BLaER1 treated with 17β-estradiol and CSF1 and Interleukin-3, amounts not matched to agents 10 nM and 100 nM (cell line): ENCODE data around the gene TMEM164.

Source experiments
- H3K27ac ChIP-seq, 11 experiments: shearing (Covaris generic); formaldehyde crosslinking; 2 replicates each; pipeline ENCODE4 v1.8.1; 2022
- H3K27me3 ChIP-seq, 11 experiments: shearing (Covaris generic); formaldehyde crosslinking; 2 replicates each; pipeline ENCODE4 v1.8.1; 2022
- H3K36me3 ChIP-seq, 11 experiments: shearing (Covaris generic); formaldehyde crosslinking; 2 replicates each; pipeline ENCODE4 v1.8.1; 2022
- H3K4me1 ChIP-seq, 10 experiments: shearing (Covaris generic); formaldehyde crosslinking; 2 replicates each; pipeline ENCODE4 v1.8.1; 2022
- H3K4me2 ChIP-seq, 11 experiments: shearing (Covaris generic); formaldehyde crosslinking; 2 replicates each; pipeline ENCODE4 v1.8.1; 2022
- H3K4me3 ChIP-seq, 10 experiments: shearing (Covaris generic); formaldehyde crosslinking; 2 replicates each; pipeline ENCODE4 v1.8.1; 2022
- H3K9ac ChIP-seq, 11 experiments: shearing (Covaris generic); formaldehyde crosslinking; 2 replicates each; pipeline ENCODE4 v1.8.1; 2022
- H3K9me3 ChIP-seq, 11 experiments: shearing (Covaris generic); formaldehyde crosslinking; replicated peaks in 1 of 11; 2 replicates each; pipeline ENCODE4 v1.8.1; 2022
- H4K20me1 ChIP-seq, 11 experiments: shearing (Covaris generic); formaldehyde crosslinking; 2 replicates each; pipeline ENCODE4 v1.8.1; 2022
- Cebpa-rat ChIP-seq, 11 experiments: shearing (Covaris generic); IDR thresholded peaks; 2 replicates each; pipeline ENCODE4 v1.8.1; 2022

Gene TMEM164

DNA sequence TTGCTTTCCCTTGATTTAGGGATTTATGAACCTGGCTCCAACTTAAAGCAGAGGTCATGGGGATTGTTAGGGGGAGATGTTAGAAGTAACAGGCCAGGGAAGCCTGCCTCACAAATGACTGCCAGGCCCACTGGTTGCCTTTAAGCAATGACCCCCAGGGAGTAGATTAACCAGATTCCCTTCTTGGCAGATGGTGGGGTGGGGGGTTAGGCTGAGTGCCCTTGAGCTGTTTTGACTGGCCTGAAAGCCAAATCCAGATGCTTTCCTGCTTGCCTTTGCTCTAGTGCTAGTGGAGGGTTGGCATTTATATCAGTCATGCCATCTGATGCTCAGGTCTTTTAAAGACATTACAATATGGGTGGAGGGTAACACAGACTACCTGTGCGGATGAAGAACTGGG, 128.1 kb downstream of the TMEM164 start:
- no peaks in the 10 kb centered on the region for H3K9me3 ChIP-seq
- H4K20me1 ChIP-seq = peaks cover 0 to 14% (median 5%) of the 10 kb centered on the region in 11 experiments; a peak in 5 of 22 replicates
- peaks cover 82 to 100% (median 96%) of the 10 kb centered on the region in 11 experiments for H3K27me3 ChIP-seq
- no peak overlapping the region for H3K4me2 ChIP-seq
- no peak overlapping the region for H3K4me3 ChIP-seq
- no peak overlapping the region for H3K9ac ChIP-seq
- H3K27ac ChIP-seq = no peak overlapping the region
- peaks cover 0 to 29% (median 0%) of the 10 kb centered on the region in 10 experiments; a peak in 4 of 20 replicates for H3K4me1 ChIP-seq
- H3K36me3 ChIP-seq = peaks cover 0 to 4% (median 0%) of the 10 kb centered on the region in 11 experiments; a peak in 1 of 22 replicates
- TF ChIP-seq Cebpa-rat (IDR thresholded peaks at IDR 0.05) = no peak

DNA sequence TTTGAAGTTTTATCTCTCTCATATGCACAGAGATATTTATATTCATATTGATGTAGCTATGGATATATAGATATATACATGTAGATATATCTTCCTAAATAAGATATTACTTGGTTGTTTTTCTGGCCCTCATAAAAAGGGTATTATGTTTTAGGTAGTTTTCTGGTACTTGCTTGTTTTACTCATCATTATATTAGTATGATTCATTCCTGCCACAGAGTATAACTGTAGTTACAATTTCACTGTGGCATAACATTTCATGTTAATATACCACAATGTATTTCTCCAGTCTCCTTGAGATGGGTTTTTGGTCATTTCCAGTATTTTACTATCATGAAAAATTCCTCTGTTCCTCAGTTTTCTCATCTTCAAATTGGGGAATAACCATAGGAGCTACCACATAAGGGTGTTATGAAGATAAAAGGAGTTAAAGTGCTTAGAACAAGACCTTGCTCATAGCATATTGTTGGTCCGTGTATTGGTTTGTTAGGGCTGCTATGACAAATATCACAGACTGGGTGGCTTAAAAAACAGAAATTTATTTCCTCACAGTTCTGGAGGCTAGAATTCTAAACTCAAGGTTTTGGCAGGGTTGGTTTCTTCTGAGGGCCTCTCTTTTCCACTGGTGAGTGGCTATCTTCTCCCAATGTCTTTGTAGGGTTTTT, 129.7 kb downstream of the TMEM164 start:
- no peak for TF ChIP-seq Cebpa-rat (IDR thresholded peaks at IDR 0.05)
- no peak overlapping the region for H3K27ac ChIP-seq
- H3K9me3 ChIP-seq = no peaks in the 10 kb centered on the region
- H3K27me3 ChIP-seq = peaks cover 85 to 100% (median 97%) of the 10 kb centered on the region in 11 experiments
- peaks cover 0 to 8% (median 0%) of the 10 kb centered on the region in 11 experiments; a peak in 2 of 22 replicates for H4K20me1 ChIP-seq
- H3K36me3 ChIP-seq = peaks cover 0 to 6% (median 0%) of the 10 kb centered on the region in 11 experiments; a peak in 4 of 22 replicates
- no peak overlapping the region for H3K4me2 ChIP-seq
- no peak overlapping the region for H3K4me3 ChIP-seq
- H3K4me1 ChIP-seq = peaks cover 0 to 34% (median 0%) of the 10 kb centered on the region in 10 experiments; a peak in 4 of 20 replicates
- H3K9ac ChIP-seq = no peak overlapping the region

DNA sequence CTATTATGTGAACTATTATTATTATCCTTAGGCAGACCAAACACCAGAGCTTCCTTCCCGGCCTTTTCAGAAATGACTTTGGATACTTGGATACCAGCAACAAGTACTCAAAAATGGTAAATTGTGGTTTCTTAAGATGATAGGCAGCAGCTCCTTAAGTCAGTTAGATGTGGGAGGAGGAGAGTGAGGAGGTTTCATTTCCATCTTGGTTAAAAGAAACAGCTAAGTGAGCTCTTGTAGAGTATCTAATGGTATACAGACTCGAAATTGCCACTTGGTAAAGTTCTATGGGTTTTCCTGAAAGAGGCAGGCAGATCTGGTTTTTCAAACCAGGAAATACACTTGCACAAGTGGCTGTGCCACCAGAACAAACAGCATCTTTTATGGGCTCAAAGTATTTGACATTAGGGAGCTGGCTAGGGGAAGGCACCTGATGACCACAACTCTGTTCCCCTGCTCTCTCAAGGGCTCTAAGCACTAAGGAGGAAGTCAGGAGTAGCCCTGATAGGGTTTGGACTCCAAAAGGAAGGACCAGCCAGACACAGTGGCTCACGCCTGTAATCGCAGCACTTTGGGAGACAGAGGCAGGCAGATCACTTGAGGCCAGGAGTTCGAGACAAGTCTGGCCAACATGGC, 130.9 kb downstream of the TMEM164 start:
- no peak for TF ChIP-seq Cebpa-rat (IDR thresholded peaks at IDR 0.05)
- Histone ChIP-seq H3K27me3 (peaks cover 86 to 100% (median 98%) of the 10 kb centered on the region in 11 experiments), H3K27ac (no peak overlapping the region), H3K9ac (no peak overlapping the region), H3K9me3 (peaks cover 0 to 6% (median 0%) of the 10 kb centered on the region in 11 experiments; a peak in 2 of 22 replicates), H3K4me2 (no peak overlapping the region), H4K20me1 (peaks cover 0 to 5% (median 0%) of the 10 kb centered on the region in 11 experiments; a peak in 1 of 22 replicates), H3K36me3 (peaks cover 0 to 9% (median 0%) of the 10 kb centered on the region in 11 experiments; a peak in 4 of 22 replicates), H3K4me3 (no peak overlapping the region), H3K4me1 (peaks cover 0 to 34% (median 0%) of the 10 kb centered on the region in 10 experiments; a peak in 4 of 20 replicates)

DNA sequence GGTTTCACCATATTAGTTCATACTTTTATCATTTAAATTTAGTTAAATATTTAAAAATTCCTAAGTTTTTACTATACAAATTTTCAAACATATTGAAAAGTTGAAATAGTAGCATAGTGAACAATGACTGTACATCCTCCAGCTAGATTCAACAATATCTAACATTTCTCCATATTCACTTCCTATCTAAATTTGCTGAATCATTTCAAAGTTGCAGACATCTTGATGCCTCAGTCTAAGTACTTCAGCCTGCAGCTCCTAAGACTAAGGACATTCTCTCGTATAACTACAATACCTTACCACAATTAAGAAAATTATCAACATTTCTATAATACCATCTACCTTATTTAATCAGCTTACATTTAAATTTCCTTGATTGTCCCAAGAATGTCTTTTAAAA, 132.7 kb downstream of the TMEM164 start:
- Histone ChIP-seq H3K4me2 (peak overlapping the region in 2 of 11 experiments; percentile 5; a peak in 2 of 22 replicates), H3K27me3 (peaks cover 81 to 100% (median 98%) of the 10 kb centered on the region in 11 experiments), H4K20me1 (peaks cover 0 to 5% (median 0%) of the 10 kb centered on the region in 11 experiments; a peak in 1 of 22 replicates), H3K36me3 (peaks cover 0 to 18% (median 0%) of the 10 kb centered on the region in 11 experiments; a peak in 5 of 22 replicates), H3K4me3 (no peak overlapping the region), H3K9ac (no peak overlapping the region), H3K9me3 (peaks cover 0 to 24% (median 11%) of the 10 kb centered on the region in 11 experiments; a peak in 19 of 22 replicates), H3K27ac (peak overlapping the region in 2 of 11 experiments; percentile 3 to 18; a peak in 1 of 22 replicates), H3K4me1 (peaks cover 0 to 34% (median 0%) of the 10 kb centered on the region in 10 experiments; a peak in 4 of 20 replicates)
- TF ChIP-seq Cebpa-rat (IDR thresholded peaks at IDR 0.05) = no peak

DNA sequence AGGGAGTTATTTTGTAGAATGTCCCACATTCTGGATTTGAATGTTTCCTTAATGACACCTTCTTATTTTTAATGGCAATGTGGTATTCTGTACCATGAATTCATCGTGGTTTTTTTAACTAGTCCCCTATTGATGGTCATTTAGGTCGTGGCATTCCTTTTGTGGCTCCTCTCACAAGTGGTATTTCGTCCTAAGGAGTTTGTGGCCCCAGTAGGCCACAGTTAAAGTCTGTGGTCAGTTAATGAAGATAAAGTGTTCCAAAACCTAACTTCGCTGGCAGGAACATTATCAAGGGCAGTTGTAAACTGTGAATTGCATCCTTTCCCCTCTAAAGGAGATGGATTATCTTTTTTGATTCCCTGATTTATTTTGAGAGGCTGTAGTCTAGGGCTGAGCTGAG, 133.2 kb downstream of the TMEM164 start:
- Histone ChIP-seq H4K20me1 (peaks cover 0 to 2% (median 0%) of the 10 kb centered on the region in 11 experiments; a peak in 1 of 22 replicates), H3K4me2 (peak overlapping the region in 2 of 11 experiments; percentile 5; a peak in 1 of 22 replicates), H3K4me3 (no peak overlapping the region), H3K36me3 (peaks cover 0 to 22% (median 0%) of the 10 kb centered on the region in 11 experiments; a peak in 5 of 22 replicates), H3K27me3 (peaks cover 80 to 100% (median 98%) of the 10 kb centered on the region in 11 experiments), H3K4me1 (peaks cover 0 to 34% (median 0%) of the 10 kb centered on the region in 10 experiments; a peak in 4 of 20 replicates), H3K27ac (peak overlapping the region in 2 of 11 experiments; percentile 3 to 7; a peak in 1 of 22 replicates), H3K9me3 (peaks cover 5 to 29% (median 16%) of the 10 kb centered on the region in 11 experiments), H3K9ac (no peak overlapping the region)
- TF ChIP-seq Cebpa-rat (IDR thresholded peaks at IDR 0.05) = no peak

DNA sequence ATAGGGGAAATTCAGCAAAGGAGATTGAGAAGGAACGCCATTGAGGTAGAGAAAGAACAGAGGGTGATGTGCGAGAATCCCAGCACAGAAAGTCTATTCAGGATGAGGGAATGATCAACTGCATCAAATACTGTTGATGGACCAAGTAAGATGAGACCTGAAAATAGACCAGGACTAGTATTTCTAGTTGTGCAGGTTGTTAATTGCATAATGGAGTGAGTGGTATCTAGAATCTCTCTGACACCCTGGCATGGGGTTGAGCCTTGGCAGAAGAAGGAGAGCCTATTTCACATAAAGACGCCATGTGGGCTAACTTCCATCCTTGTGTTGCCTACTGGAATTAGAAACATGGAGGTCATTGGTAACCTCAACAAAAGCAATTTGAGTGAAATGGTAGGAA, 135.6 kb downstream of the TMEM164 start:
- peaks cover 0 to 22% (median 0%) of the 10 kb centered on the region in 11 experiments; a peak in 4 of 22 replicates for H3K36me3 ChIP-seq
- no peak for TF ChIP-seq Cebpa-rat (IDR thresholded peaks at IDR 0.05)
- H3K9me3 ChIP-seq = peaks cover 15 to 38% (median 26%) of the 10 kb centered on the region in 11 experiments
- peaks cover 63 to 100% (median 93%) of the 10 kb centered on the region in 11 experiments for H3K27me3 ChIP-seq
- H4K20me1 ChIP-seq = peaks cover 0 to 7% (median 0%) of the 10 kb centered on the region in 11 experiments; a peak in 1 of 22 replicates
- H3K4me3 ChIP-seq = no peak overlapping the region
- no peak overlapping the region for H3K27ac ChIP-seq
- H3K9ac ChIP-seq = no peak overlapping the region
- no peak overlapping the region for H3K4me2 ChIP-seq
- H3K4me1 ChIP-seq = peaks cover 0 to 42% (median 0%) of the 10 kb centered on the region in 10 experiments; a peak in 5 of 20 replicates

DNA sequence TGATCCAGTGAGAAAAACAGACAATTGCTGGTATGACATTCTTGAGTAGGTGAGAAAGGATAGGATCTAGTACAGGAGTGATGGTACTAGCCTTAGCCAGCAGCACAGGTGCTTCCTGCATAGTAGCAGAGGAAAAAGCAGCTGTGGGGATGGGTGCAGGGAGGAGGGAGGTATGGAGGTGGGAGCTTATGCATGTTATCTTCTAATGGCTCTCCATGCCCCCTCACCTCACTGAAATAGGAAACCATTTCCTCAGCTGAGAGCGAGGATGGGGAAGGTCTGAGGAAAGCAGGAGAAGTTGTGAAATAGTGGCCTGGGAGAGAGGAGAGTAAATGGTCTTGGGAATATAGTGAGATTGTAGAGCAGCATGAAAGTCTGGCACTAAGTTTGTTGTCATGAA, 136.3 kb downstream of the TMEM164 start:
- no peak overlapping the region for H3K9ac ChIP-seq
- peaks cover 0 to 42% (median 0%) of the 10 kb centered on the region in 10 experiments; a peak in 6 of 20 replicates for H3K4me1 ChIP-seq
- peaks cover 0 to 12% (median 0%) of the 10 kb centered on the region in 11 experiments; a peak in 1 of 22 replicates for H4K20me1 ChIP-seq
- H3K27me3 ChIP-seq = peaks cover 63 to 100% (median 93%) of the 10 kb centered on the region in 11 experiments
- no peak overlapping the region for H3K27ac ChIP-seq
- H3K4me3 ChIP-seq = no peak overlapping the region
- no peak for TF ChIP-seq Cebpa-rat (IDR thresholded peaks at IDR 0.05)
- peaks cover 0 to 22% (median 0%) of the 10 kb centered on the region in 11 experiments; a peak in 4 of 22 replicates for H3K36me3 ChIP-seq
- peaks cover 15 to 38% (median 26%) of the 10 kb centered on the region in 11 experiments for H3K9me3 ChIP-seq
- H3K4me2 ChIP-seq = no peak overlapping the region

DNA sequence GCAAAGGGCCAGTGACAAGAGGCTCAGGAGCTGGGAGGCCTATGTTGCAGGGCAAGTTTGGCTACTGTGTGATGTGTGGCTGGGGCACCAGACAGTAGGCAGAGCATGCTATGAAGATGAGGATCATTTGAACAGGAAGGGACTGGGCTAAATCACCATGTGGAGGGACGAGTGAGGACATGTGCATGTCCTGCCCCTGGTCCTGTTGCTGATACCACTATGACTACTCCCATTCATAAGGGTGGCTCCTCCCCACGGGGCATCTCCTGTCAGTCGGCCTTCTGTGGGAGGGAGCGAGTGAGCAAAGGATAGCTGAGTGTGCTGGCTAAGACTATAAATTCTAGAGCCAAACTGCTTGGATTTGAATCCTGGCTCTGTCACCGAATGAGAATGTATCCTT, 139.2 kb downstream of the TMEM164 start:
- no peak overlapping the region for H3K27ac ChIP-seq
- H3K36me3 ChIP-seq = peaks cover 0 to 23% (median 0%) of the 10 kb centered on the region in 11 experiments; a peak in 4 of 22 replicates
- H3K4me1 ChIP-seq = peaks cover 0 to 43% (median 0%) of the 10 kb centered on the region in 10 experiments; a peak in 6 of 20 replicates
- no peak overlapping the region for H3K4me3 ChIP-seq
- H3K27me3 ChIP-seq = peaks cover 37 to 89% (median 81%) of the 10 kb centered on the region in 11 experiments
- no peak overlapping the region for H3K9ac ChIP-seq
- peaks cover 15 to 38% (median 26%) of the 10 kb centered on the region in 11 experiments for H3K9me3 ChIP-seq
- no peak for TF ChIP-seq Cebpa-rat (IDR thresholded peaks at IDR 0.05)
- H3K4me2 ChIP-seq = peak overlapping the region in 1 of 11 experiments; percentile 9; a peak in 1 of 22 replicates
- H4K20me1 ChIP-seq = peaks cover 0 to 12% (median 0%) of the 10 kb centered on the region in 11 experiments; a peak in 3 of 22 replicates
